Measurements from ENCODE around the gene CACNA1G.
A peak's percentile ranks its signal among the peaks of the same experiment; 100 is the strongest.

Gene CACNA1G

DNA sequence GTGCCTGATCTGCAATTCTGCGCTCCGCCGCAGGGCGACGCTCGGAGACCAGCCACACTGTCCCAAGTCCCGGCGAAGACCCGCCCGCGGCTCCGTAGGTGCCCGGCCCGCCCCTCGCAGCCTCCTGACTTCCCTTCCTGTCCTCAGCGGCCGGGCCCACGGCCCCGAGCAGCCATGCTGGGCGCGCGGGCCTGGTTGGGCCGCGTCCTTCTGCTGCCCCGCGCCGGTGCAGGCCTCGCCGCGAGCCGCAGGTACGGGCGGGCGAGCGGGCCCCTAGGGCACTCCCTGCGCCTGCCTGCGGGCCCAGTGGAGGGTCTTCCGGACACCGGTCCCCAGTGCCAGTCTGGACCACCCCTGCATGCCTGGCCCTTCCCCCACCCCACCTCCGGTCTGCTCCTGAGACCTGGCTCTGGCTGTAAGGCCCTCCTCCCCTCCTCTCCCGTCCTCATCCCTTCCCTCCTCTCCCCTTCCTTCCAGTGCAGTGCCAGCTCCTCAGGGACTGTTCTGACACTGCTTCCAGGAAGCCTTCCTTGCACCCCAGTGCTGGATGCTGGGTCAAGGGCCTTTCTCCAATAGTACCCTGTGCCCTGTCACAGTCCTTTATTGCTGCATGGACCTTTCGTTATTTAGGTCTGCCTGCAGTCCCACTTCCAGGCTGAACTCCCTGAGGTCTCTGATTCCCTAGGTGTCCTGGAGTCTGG lies 13.3 kb upstream of the CACNA1G start, which contains the start of gene SPATA20:
SPATA20 (plus strand) TSS at position 140 of the 701 bp plus-strand sequence; CDS start at position 175, 35 bp downstream.
- peak in 56 of 58 donors; percentile 24 to 91 (median 74) for DNase-seq

DNA sequence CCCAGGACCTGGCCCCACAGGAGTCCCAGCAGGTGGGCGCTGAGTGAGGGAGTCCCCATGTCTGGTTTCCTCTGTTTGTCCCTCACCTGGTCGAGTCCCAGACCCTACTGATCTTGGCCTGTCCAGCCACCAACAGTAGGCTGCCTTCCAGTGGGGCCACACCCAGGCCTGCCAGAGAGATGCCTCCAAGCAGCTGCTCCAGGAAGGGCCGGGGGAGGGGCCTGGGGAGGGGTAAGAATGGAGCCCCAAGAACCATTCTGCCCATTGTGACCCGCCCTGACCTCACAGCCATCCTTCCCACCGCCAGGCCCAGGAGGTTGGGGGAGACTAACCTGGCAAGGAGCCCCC lies 12.8 kb upstream of the CACNA1G start:
- DNase-seq: no peak

DNA sequence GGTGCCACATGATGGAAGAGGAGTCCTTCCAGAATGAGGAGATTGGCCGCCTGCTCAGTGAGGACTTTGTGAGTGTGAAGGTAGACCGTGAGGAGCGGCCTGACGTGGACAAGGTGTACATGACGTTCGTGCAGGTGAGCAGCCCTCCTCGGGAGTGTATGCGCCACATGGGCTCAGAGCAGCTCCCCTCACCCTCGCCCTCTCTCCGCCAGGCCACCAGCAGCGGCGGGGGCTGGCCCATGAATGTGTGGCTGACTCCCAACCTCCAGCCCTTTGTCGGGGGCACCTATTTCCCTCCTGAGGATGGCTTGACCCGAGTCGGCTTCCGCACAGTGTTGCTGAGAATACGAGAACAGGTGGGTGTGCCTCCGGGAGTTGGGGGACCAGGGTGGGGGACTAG lies 11.7 kb upstream of the CACNA1G start:
- DNase-seq: no peak

DNA sequence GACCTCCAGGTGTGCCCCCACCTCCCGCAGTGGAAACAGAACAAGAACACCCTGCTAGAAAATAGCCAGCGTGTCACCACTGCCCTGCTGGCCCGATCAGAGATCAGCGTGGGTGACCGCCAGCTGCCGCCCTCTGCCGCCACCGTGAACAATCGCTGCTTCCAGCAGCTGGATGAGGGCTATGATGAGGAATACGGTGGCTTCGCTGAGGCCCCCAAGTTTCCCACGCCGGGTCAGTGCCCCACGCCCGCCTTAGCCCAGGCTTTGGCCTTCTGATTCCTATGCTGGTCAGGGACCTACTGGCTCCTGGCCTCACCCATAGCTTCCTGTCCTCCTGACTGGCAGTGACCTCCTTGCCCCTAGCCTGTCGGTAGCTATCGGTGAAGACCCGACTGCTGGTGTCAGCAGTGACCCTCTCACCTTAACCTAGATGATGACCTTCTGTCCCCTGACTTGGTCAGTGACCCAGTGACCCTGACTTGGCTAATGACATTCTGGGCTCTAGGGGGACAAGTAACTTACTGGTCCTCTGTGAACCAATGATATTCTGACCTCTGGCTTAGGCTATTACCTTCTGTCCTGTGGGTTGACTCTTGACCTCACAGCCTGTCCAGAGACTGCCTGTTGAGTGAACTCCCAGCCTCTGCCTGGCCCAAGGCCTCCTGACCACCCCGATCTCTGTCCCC lies 11.1 kb upstream of the CACNA1G start:
- DNase-seq: no peak

DNA sequence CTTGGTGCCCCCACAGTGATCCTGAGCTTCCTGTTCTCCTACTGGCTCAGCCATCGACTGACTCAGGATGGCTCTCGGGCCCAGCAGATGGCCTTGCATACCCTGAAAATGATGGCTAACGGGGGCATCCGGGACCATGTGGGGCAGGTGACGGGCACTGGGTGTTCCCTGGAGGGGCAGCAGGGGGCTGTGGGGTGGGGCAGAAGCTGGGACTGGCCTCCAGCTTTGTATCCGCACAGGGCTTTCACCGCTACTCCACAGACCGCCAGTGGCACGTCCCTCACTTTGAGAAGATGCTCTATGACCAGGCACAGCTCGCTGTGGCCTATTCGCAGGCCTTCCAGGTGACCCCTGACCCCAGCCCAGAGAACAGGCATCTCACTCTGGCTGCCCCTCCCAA lies 10.5 kb upstream of the CACNA1G start:
- no peak for DNase-seq

DNA sequence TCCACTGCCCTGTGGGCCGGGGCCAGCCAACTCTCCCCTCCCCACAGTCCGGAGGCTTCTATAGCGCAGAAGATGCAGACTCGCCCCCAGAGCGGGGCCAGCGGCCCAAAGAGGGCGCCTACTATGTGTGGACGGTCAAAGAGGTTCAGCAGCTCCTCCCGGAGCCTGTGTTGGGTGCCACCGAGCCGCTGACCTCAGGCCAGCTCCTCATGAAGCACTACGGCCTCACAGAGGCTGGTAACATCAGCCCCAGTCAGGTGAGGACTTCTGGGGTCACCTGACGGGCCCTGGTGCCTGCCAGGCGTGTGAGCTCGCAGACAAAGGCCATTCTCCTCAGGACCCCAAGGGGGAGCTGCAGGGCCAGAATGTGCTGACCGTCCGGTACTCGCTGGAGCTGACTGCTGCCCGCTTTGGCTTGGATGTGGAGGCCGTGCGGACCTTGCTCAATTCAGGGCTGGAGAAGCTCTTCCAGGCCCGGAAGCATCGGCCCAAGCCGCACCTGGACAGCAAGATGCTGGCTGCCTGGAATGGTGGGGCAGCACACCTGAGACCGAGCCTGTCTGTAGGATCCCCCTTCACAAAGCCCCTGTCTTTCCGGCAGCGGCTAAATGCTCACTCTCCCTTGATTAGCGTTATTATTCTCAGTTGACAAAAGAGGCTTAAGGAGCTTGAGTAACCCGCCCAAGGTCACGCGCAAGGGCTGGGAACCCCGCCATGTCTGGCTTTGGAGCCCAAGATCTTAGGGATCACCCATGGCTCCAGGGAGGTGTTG lies 9.7 kb upstream of the CACNA1G start:
- peak in 55 of 58 donors; percentile 13 to 82 (median 62) for DNase-seq

DNA sequence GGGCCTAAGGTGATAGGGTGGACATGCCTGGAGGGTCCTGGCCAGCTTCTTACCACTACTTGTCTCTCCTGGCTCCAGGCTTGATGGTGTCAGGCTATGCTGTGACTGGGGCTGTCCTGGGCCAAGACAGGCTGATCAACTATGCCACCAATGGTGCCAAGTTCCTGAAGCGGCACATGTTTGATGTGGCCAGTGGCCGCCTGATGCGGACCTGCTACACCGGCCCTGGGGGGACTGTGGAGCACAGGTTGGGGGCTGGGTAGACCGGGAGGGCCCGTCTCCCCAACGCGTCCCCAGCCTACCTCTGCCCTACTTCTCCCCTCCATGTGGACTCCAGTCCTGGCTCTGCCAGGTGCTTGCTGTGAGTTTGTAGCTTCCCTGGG lies 9.1 kb upstream of the CACNA1G start:
- DNase-seq: no peak

DNA sequence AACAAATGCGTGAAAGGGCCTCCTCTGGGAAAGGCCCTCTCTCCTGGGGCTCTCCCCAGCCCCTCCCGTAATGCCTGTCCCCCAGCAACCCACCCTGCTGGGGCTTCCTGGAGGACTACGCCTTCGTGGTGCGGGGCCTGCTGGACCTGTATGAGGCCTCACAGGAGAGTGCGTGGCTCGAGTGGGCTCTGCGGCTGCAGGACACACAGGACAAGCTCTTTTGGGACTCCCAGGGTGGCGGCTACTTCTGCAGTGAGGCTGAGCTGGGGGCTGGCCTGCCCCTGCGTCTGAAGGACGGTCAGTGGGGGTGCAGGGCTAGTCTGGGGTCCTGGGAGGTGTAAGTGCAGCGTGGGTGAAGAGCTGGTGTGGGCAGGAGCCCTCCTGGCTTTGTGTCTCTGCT lies 8.6 kb upstream of the CACNA1G start:
- DNase-seq: no peak

DNA sequence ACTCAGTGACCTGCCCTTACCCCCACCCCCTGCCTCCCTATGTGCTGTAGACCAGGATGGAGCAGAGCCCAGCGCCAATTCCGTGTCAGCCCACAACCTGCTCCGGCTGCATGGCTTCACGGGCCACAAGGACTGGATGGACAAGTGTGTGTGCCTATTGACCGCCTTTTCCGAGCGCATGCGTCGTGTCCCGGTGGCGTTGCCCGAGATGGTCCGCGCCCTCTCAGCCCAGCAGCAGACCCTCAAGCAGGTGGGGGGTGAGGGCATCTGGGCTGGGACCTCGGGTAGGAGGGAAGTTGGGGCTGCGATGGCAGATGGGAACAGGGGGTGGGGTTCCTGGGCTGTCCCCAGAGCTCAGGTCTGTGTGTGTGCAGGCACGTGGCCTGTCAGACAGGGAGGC lies 6.3 kb upstream of the CACNA1G start:
- DNase-seq: no peak

DNA sequence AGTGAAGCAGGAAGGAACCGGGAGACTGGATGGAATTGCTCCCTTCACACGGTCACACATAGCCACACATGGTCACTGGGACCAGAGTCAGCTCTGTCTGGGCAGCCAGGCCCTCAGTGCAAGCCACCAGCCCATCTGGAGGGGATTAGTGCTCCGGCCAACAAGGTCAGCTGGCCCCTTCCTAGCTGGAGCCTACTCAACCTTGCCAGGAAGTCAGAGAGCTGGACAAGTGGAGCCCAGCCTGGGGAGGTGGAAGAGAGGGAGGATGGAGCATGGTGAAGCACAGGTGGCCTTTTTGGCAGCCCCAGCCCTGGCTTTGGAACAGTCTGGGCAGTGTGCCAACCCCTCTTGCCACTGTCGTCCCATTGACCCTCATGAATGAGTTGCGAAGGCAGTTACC lies 3.7 kb upstream of the CACNA1G start:
- peak in 17 of 58 donors; percentile 8 to 53 (median 26) for DNase-seq

DNA sequence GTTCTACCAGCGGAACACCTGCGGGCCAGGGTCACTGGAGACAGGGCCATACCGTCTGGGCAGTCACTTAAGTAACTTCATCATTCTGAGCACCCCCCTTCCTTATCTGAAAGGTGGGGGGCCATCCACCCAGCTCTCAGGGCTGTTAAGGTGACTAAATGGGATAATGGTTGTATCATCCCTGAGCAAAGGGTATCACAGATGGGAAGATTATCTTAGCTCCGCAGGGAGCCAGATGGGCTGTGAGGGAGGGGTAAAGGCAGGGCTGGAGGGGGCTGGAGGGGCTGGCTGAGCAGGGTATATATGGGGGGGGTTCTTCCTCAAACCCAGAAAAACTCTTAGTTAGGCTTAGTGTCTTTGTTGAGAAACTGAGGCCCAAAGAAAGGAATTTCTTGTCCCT lies 2.9 kb upstream of the CACNA1G start:
- DNase-seq: no peak

DNA sequence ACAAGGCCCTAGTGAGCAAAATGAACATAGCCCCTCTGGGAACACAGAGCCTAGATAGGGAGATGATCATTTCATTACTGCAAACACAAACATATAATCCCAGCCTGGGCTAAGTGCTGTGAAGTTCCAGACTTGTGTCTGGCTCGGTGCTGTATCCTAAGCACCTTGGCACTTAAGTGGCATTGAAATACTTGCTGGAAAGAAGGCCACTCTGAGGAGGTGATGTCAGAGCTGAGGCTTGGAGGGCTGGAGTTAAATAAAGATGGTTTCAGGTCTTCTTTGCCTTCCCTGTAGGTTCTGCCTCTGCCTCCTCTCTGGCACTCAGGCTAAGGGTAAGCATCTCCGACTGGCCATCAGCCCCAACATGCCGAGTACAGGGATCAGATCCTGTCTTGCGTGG lies 2.4 kb upstream of the CACNA1G start:
- no peak for DNase-seq

DNA sequence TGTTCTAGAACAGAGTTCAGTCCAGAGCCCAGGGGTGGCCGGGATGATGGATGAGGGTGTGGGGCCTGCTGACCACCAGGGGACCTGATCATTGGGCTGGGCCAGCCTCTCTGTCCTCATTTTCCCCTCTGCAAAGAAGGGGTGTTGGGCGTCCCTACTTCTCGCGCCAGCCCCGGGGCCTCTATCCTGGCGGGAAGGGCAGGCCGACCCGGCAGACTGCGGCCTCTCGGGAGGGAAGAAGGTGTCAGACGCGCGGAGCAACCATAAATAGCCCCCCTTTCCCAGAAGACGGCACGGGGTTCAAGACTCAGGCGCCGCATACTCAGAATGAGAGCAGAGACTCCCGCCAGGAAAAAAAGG lies 2.0 kb upstream of the CACNA1G start:
- peak in 1 of 58 donors; percentile 18 for DNase-seq

DNA sequence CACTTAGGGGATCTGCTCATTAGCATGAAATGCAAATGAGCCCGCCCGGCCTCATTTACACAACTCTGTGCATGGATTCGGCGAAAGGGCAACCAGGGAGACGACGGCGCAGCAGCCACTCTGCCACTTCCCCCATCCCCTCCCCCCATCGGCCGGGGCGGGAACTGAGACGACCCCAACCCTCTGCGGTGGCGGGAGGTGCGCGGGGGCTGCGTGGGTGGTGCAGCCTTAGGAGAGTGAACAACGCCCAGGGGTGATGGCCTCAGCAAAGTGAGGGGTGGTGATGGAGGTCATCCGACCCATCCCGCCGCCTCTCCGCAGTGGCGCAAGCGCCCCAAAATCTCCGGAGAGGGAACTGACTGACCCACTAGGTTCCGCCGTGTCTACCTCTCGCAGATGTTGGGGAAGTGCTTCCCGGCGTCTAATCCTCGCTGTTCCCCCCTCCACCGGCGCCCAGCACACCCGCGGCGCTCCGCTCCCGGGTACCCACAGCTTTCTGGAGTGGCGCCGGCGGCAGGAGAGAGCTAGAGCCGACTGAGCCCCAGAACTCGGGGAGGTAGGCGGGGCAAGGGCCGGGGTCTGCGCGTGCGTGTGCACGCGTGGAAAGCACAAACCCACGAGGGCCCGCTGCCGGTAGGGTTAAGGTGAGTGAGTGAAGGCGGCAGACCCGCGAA lies 1.4 kb upstream of the CACNA1G start:
- DNase-seq: peak in 6 of 58 donors; percentile 8 to 40 (median 16)

DNA sequence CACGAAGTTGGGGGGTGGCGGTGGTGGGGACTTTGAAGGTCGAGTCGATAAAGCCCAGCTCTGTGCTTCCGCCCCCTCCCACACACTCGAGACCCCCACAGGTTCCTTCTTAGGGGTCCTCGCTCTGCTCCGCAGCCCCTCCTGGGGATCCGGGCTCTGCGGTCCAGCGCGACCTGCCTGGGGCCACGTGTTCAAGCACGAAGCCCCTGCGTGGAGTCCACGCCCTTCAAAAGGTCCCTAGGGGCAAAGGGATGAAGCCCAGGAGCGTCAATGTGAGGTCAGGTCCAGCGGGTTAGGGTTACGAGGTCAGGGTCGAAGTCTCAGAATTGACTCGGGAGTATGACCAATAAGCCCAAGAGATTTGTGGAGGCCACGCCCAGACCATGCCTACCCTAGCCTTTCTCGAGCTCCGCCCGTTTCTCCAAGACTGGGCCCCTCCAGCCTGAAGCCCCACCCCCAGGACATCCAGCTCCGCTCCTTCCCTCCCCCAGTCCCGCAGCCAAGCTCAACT lies 786 bp upstream of the CACNA1G start:
- peak in 4 of 58 donors; percentile 15 to 83 (median 36) for DNase-seq

DNA sequence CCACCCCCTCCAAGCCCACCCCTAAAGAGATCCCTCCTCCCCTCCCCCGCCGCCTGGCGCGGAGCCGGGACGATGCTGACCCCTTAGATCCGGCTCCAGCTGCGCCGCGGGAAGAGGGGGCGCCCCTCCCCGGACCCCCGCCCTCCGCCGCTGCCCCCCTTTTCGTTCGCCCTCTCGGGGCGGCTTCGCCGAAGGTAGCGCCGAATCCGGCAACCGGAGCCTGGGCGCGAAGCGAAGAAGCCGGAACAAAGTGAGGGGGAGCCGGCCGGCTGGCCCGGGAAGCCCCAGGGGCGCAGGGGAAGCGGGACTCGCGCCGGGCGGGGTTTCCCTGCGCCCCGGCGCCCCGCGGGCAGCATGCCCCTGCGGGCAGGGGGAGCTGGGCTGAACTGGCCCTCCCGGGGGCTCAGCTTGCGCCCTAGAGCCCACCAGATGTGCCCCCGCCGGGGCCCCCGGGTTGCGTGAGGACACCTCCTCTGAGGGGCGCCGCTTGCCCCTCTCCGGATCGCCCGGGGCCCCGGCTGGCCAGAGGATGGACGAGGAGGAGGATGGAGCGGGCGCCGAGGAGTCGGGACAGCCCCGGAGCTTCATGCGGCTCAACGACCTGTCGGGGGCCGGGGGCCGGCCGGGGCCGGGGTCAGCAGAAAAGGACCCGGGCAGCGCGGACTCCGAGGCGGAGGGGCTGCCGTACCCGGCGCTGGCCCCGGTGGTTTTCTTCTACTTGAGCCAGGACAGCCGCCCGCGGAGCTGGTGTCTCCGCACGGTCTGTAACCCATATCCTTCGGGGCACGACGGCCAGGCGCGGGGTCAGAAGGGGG lies 623 bp downstream of the CACNA1G start:
- peak in 1 of 58 donors; percentile 61 for DNase-seq

DNA sequence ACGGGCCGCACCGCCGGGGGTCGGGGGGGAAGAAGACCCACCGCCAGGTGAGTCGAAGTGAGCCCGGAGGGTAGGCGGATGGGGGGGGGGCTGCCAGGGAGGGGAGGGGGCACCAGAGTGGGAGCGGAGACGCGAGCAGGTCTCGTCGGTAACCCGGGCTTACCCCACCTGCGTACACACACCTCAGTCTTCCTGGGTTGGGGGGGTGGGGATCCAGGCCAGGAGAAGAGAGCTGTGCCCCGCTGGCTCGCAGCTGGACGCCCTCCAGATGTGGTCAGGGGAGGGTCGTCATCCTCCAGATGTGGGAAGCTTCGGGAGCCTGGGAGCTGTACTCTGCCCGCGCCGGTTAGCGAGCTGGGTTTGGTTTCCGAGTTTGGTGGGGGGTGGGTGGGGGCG lies 1.2 kb downstream of the CACNA1G start:
- DNase-seq: no peak

DNA sequence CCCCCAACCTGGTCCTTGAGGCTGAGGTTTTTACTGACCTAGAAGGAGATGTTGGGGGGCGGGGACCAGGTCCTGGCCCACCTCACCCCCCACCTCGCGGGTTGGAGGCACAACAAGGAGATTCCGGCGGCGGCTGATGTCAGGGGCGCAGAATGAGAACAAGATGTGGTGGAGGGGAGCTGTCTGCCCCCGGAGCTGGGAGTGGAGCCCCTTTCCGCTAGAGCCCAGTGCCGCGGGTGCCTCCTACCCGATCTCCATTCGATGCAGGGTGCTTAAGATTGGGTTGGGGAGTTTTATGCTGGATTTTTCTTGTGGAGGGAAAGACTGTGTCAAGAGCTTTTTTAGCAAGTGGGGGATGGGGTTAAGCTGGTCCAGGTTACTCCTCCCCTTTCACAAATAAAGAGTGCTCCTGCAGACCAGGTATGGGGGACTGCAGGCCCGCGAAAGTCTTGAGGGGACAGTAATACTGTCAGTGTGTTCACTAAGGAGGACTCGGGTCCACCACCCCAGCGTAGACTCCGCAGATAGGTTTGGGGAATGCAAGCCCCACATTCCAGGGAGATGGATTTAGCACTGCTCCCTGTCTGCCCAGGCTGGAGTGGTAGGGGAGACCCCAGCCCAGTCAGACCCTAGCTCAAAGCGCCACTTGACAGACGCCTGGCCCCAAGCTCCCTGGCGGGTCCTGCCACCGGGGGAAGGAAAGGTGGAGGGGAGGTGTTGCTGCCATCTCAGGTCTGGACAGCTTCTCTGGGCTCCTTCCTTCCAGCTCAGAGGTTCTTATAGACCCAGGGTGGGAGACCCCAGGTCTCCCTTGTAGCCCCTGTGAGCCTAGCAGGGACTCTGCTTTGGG lies 2.0 kb downstream of the CACNA1G start:
- no peak for DNase-seq

DNA sequence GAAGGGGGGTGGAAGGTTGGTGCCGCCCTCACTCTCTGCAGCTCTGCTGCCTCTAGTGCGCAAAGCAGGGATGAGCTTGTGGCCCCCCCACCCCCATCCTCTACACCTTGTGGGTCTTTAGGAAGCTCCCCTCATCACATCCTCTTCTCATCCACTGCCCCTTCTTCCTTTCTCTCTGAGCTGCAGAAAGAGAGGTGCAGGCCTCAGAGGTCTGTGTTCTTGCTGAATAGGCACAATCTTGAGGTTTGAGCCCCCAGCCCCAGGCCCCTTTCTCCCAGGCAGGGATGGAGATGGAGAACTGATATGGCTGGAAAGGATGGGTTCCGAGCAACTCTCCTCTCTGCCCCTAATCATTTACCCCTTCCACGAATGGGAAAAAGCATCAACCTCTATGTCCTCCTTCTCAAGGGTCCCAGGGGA lies 2.6 kb downstream of the CACNA1G start:
- peak in 6 of 58 donors; percentile 15 to 39 (median 28) for DNase-seq

DNA sequence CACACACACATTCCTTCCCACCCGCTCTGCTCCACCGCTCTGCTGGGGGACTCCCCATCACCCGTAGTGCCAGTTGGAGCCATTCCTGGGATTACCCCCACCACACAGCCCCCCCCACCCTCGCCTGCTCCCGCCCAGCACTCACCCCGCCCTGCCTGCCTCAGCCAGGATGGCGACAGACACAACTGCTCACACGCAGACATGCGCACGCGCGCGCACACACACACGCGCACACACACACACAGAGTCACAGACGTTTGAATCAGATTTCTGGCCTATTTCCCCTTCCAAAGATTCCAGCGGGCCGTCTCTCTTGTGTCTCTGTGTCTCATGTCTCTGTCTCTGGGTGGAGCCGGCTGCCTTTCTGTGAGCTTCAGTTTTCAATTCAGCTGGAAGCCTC lies 4.4 kb downstream of the CACNA1G start:
- DNase-seq: peak in 41 of 58 donors; percentile 13 to 73 (median 38)
